ENCODE data around the gene PATE2. TPM values are rescaled to one million over a fixed set of nuclear protein-coding genes. Genes with fewer than 3 reads are reported as not detected.

The PATE2 gene
- total RNA-seq, 4 donors from 2014 or later: not detected

DNA sequence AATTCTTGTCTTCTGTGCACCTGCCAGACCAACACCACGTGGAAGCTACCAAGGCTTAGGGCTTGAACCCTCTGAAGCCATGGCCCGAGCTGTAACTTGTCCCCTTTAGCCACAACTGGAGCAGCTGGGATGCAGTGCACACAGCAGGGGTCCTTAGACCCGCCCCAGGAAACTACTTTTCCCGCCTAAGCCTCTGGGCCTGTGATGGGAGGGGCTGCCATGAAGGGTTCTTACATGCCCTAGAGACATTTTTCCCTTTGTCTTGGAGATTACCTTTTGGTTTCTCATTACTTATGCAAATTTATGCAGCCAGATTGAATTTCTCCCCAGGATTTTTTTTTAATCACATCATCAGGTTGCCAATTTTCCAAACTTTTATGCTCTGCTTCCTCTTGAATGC is 19.0 kb upstream of the PATE2 start:
- no peaks in the 10 kb centered on the region for H3K4me1 ChIP-seq
- no peaks in the 10 kb centered on the region for H3K36me3 ChIP-seq
- no peak overlapping the region for H3K4me3 ChIP-seq
- in situ Hi-C loops (cut with MboI; ENCODE audit: low pct_ligation_motif_present in 1 of 4, low pct_unique_long_range_greater_than_20kb in 1 of 4, low sequenced_read_pairs in 3 of 4) (no loop called here), intact Hi-C loops (cut with DNase I; ENCODE audit: low total_unique reads) (no loop called here)
- 24% methylated on average over 4 of the region's 4 CpGs; no CpG with 5 or more reads in 1 of the 2 donors for WGBS, 2 donors (ENCODE audit: low coverage in 1 of 2)
- no peak for DNase-seq
- peaks cover 10 to 19% of the 10 kb centered on the region in 2 donors for H3K9me3 ChIP-seq
- H3K27me3 ChIP-seq: no peaks in the 10 kb centered on the region
- no peak overlapping the region for H3K27ac ChIP-seq
- TF ChIP-seq EP300 (IDR thresholded peaks at IDR 0.05; ENCODE audit: low read depth) (no peak), POLR2A (IDR thresholded peaks at IDR 0.05) (no peak), POLR2AphosphoS5 (IDR thresholded peaks at IDR 0.05) (no peak)
- TF ChIP-seq, protein P1, sequence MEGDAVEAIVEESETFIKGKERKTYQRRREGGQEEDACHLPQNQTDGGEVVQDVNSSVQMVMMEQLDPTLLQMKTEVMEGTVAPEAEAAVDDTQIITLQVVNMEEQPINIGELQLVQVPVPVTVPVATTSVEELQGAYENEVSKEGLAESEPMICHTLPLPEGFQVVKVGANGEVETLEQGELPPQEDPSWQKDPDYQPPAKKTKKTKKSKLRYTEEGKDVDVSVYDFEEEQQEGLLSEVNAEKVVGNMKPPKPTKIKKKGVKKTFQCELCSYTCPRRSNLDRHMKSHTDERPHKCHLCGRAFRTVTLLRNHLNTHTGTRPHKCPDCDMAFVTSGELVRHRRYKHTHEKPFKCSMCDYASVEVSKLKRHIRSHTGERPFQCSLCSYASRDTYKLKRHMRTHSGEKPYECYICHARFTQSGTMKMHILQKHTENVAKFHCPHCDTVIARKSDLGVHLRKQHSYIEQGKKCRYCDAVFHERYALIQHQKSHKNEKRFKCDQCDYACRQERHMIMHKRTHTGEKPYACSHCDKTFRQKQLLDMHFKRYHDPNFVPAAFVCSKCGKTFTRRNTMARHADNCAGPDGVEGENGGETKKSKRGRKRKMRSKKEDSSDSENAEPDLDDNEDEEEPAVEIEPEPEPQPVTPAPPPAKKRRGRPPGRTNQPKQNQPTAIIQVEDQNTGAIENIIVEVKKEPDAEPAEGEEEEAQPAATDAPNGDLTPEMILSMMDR (IDR thresholded peaks at IDR 0.05): no peak

GRCh38 chr11:125790825-125791224 is 12.2 kb upstream of the PATE2 start:
- H3K27me3 ChIP-seq: no peaks in the 10 kb centered on the region
- peaks cover 3% of the 10 kb centered on the region in 2 donors for H3K9me3 ChIP-seq
- in situ Hi-C loops (cut with MboI; ENCODE audit: low pct_ligation_motif_present in 1 of 4, low pct_unique_long_range_greater_than_20kb in 1 of 4, low sequenced_read_pairs in 3 of 4) (no loop called here), intact Hi-C loops (cut with DNase I; ENCODE audit: low total_unique reads) (no loop called here)
- TF ChIP-seq EP300 (IDR thresholded peaks at IDR 0.05; ENCODE audit: low read depth) (no peak), POLR2AphosphoS5 (IDR thresholded peaks at IDR 0.05) (no peak), POLR2A (IDR thresholded peaks at IDR 0.05) (no peak)
- TF ChIP-seq, protein P1 (IDR thresholded peaks at IDR 0.05): no peak
- 86 to 95% methylated on average over 4 of the region's 4 CpGs for WGBS, 2 donors (ENCODE audit: low coverage in 1 of 2)
- no peak for DNase-seq
- H3K36me3 ChIP-seq: no peaks in the 10 kb centered on the region
- no peak overlapping the region for H3K4me3 ChIP-seq
- H3K4me1 ChIP-seq: no peaks in the 10 kb centered on the region
- H3K27ac ChIP-seq: no peak overlapping the region

- Histone ChIP-seq H3K27me3 (no peaks in the 10 kb centered on the region), H3K36me3 (no peaks in the 10 kb centered on the region), H3K4me1 (no peaks in the 10 kb centered on the region), H3K27ac (no peak within 1 kb of the TSS), H3K9me3 (no peaks in the 10 kb centered on the region), H3K4me3 (no peak within 1 kb of the TSS)
- in situ Hi-C loops (cut with MboI; ENCODE audit: low pct_ligation_motif_present in 1 of 4, low pct_unique_long_range_greater_than_20kb in 1 of 4, low sequenced_read_pairs in 3 of 4): no loop called here
- intact Hi-C loops (cut with DNase I; ENCODE audit: low total_unique reads): no loop called here
- 48 to 82% methylated on average over 2 of the region's 2 CpGs for whole genome bisulfite sequencing, 2 donors (ENCODE audit: low coverage in 1 of 2)
- no peak for DNase-seq
- TF ChIP-seq, protein P1 (IDR thresholded peaks at IDR 0.05): no peak
- TF ChIP-seq EP300 (IDR thresholded peaks at IDR 0.05; ENCODE audit: low read depth): no peak
- no peak for TF ChIP-seq POLR2AphosphoS5 (IDR thresholded peaks at IDR 0.05)
- no peak for TF ChIP-seq POLR2A (IDR thresholded peaks at IDR 0.05)
Observed at GRCh38 chr11:125787827-125788226, 9.2 kb upstream of the PATE2 start, which contains the start of gene PATE3. Gene PATE3, plus strand, starts transcription at chr11:125788127. Its CDS starts 25 bp downstream, at chr11:125788152.

DNA sequence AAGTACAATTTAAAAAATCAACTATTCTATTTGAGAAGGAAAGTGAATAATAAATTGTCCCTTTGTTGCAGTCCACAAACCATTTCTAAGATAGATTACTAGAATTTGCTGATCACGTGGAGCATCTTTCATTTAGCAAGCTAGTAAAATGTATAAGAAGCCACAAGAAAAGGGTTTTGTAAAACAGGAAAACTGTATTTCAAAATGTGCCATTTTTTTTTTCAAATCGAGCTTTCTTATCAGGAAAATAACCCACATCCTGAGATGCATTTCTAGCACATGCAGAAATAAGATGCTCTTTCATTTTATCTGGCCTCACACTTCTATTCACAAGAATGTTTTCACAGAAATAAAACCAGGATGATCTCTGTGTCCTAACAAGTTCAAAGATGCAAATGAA is 6.0 kb upstream of the PATE2 start:
- in situ Hi-C loops (cut with MboI; ENCODE audit: low pct_ligation_motif_present in 1 of 4, low pct_unique_long_range_greater_than_20kb in 1 of 4, low sequenced_read_pairs in 3 of 4) (no loop called here), intact Hi-C loops (cut with DNase I; ENCODE audit: low total_unique reads) (no loop called here)
- no peak overlapping the region for H3K4me3 ChIP-seq
- no peak overlapping the region for H3K27ac ChIP-seq
- no peaks in the 10 kb centered on the region for H3K4me1 ChIP-seq
- no peaks in the 10 kb centered on the region for H3K9me3 ChIP-seq
- no peaks in the 10 kb centered on the region for H3K27me3 ChIP-seq
- no peak for DNase-seq
- 38 to 59% methylated on average over 2 of the region's 2 CpGs for WGBS, 2 donors (ENCODE audit: low coverage in 1 of 2)
- H3K36me3 ChIP-seq: no peaks in the 10 kb centered on the region
- TF ChIP-seq POLR2AphosphoS5 (IDR thresholded peaks at IDR 0.05) (no peak), EP300 (IDR thresholded peaks at IDR 0.05; ENCODE audit: low read depth) (no peak), POLR2A (IDR thresholded peaks at IDR 0.05) (no peak)
- TF ChIP-seq, protein P1 (IDR thresholded peaks at IDR 0.05): no peak

Measured in transverse colon (tissue), 4 donors.